Bronchial epithelial cell (primary cell): ENCODE data around the gene HDAC9. TPM values are rescaled to one million over a fixed set of nuclear protein-coding genes. Genes with fewer than 3 reads are reported as not detected.
A peak's percentile ranks its signal among the peaks of the same experiment; 100 is the strongest.

Source experiments
- DNase-seq: peaks from one replicate; pipeline ENCODE4 v3.0.0-alpha.2; 2010; ENCODE audit warnings: low read depth
- FAIRE-seq: peaks from 2 replicates; lab custom pipeline; 2011; peaks lifted over from hg19 to GRCh38; lab: Jason Lieb, UNC
- H3K27me3 ChIP-seq: 2 replicates; pipeline ENCODE4 v1.5.1; 2011; ENCODE audit warnings: low read length; ENCODE audit not compliant: control insufficient read depth, insufficient read depth
- H3K36me3 ChIP-seq: 2 replicates; pipeline ENCODE4 v1.5.1; 2011; ENCODE audit warnings: low read length; ENCODE audit not compliant: control insufficient read depth, insufficient read depth
- H3K4me3 ChIP-seq: 2 replicates; pipeline ENCODE4 v1.5.1; 2011; ENCODE audit warnings: mild to moderate bottlenecking, low read depth, low read length, control low read depth
- total RNA-seq: library from RNA; depleted of rRNA; stranded (reverse); fragments of >200 nt; gene quantifications from 2 replicates; pipeline ENCODE4 v1.2.1, GENCODE V29; 2014
- TF ChIP-seq, protein P1 (sequence below): IDR thresholded peaks from 2 replicates; pipeline ENCODE4 v1.5.1; 2011; ENCODE audit warnings: mild to moderate bottlenecking, moderate library complexity, low read length, control low read depth, inconsistent platforms; ENCODE audit not compliant: insufficient read depth, severe bottlenecking

HDAC9 gene
- total RNA-seq, 1 donor from 2014 or later: 12.1 TPM

DNA sequence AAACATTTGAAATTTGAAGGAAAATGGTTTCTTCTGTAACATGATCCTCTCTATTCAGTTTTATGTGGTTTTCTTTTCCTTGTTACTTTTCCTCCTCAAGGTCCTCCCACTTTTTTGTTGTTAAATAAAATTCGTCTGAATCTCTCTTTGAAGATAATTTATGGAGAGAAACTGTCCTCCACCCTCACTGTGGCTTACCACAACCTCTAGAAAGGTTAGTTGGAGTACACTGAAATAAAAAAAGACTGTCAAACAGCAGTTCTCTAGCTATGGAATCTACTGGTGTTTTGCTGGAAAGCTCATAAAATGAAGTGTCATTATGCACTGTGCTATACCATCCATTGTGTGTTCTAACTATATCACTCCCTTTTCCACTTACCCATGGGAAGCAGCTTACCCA lies 189.4 kb downstream of the HDAC9 start:
- Histone ChIP-seq H3K27me3 (no peaks in the 10 kb centered on the region), H3K36me3 (no peaks in the 10 kb centered on the region), H3K4me3 (no peak overlapping the region)
- FAIRE-seq: no peak
- no peak for DNase-seq
- TF ChIP-seq, protein P1, sequence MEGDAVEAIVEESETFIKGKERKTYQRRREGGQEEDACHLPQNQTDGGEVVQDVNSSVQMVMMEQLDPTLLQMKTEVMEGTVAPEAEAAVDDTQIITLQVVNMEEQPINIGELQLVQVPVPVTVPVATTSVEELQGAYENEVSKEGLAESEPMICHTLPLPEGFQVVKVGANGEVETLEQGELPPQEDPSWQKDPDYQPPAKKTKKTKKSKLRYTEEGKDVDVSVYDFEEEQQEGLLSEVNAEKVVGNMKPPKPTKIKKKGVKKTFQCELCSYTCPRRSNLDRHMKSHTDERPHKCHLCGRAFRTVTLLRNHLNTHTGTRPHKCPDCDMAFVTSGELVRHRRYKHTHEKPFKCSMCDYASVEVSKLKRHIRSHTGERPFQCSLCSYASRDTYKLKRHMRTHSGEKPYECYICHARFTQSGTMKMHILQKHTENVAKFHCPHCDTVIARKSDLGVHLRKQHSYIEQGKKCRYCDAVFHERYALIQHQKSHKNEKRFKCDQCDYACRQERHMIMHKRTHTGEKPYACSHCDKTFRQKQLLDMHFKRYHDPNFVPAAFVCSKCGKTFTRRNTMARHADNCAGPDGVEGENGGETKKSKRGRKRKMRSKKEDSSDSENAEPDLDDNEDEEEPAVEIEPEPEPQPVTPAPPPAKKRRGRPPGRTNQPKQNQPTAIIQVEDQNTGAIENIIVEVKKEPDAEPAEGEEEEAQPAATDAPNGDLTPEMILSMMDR: no peak

DNA sequence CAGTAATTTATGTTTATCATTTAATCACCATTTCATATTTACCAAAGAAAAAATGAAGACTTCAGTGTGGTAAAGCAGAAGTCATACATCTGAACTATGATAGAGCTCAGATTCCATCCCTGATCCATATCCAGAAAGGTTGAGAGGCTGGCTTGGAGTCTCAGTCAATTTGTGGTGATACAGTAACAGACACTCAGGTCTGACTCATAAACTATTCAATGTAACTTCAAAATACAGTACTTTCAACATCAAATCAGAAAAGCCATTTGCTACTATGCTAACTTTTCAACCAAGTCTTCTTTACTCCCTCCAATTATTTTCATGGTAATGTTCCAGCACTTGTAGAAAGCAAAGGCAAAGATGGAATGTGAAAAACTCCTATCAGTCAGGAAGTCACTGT lies 190.4 kb downstream of the HDAC9 start:
- FAIRE-seq: no peak
- H3K27me3 ChIP-seq: no peaks in the 10 kb centered on the region
- TF ChIP-seq, protein P1: no peak
- no peak overlapping the region for H3K4me3 ChIP-seq
- peak; percentile 15 for DNase-seq
- H3K36me3 ChIP-seq: no peaks in the 10 kb centered on the region

DNA sequence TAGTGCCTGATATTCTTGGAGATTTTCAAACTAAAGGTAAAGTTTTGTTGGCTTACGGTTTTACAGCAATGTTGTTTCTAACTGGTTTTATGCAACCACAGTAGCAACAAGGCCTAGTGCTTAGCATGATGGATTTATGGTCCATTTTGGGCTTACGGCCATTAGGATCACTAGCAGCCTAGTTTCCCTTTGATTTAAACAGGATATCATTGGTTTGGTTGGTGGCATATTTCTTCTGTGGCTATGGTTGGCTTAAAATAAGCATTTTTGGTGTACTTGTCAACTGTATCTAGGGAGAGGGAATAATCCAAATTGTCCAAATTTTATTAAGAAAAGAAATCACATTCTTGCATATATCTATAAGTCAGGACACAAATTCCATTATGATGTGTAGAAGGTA lies 194.0 kb downstream of the HDAC9 start:
- TF ChIP-seq, protein P1: no peak
- no peak overlapping the region for H3K4me3 ChIP-seq
- H3K27me3 ChIP-seq: no peaks in the 10 kb centered on the region
- H3K36me3 ChIP-seq: no peaks in the 10 kb centered on the region
- no peak for DNase-seq
- FAIRE-seq: no peak

DNA sequence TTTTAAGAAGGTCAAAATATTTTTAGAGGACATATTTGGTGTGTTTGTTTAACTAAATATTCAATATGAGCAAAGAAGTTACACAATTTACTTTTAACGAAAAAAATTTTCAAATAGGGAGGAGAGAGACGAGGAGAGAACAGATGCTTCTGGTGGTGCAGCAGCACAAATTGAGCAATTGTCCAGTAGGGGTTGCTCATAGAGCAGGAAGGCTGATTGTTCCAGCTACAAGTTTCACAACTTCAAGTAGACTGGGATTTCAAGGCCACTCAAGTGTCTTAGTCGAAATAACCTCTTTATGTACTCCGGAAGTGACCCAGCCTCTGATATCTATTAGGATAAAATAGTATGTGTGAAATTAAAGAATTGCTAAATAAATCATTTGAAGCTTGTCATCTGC lies 197.9 kb downstream of the HDAC9 start:
- FAIRE-seq: no peak
- Histone ChIP-seq H3K4me3 (no peak overlapping the region), H3K27me3 (no peaks in the 10 kb centered on the region), H3K36me3 (no peaks in the 10 kb centered on the region)
- peak; percentile 73 for DNase-seq
- TF ChIP-seq, protein P1: peak; percentile 71

DNA sequence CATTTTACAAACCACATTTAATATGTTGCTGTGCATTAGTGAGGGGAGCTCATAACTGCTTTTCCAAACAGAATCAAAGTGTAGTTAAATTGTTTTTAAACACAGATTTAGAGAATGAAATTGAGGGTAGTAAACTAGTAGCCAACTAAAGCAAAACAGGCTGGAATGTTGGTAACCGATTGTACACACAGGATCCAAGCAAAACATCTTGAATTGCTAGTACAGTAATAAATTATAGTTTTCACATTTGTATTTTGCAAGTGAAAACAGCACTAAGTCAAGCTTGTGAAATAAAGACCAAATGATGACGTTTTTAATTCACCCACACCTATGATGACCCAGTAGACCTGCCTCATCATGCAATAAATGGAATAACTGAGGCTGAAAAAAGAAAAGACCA lies 198.3 kb downstream of the HDAC9 start:
- no peak overlapping the region for H3K4me3 ChIP-seq
- no peak for DNase-seq
- FAIRE-seq: no peak
- TF ChIP-seq, protein P1: no peak
- H3K36me3 ChIP-seq: no peaks in the 10 kb centered on the region
- no peaks in the 10 kb centered on the region for H3K27me3 ChIP-seq

DNA sequence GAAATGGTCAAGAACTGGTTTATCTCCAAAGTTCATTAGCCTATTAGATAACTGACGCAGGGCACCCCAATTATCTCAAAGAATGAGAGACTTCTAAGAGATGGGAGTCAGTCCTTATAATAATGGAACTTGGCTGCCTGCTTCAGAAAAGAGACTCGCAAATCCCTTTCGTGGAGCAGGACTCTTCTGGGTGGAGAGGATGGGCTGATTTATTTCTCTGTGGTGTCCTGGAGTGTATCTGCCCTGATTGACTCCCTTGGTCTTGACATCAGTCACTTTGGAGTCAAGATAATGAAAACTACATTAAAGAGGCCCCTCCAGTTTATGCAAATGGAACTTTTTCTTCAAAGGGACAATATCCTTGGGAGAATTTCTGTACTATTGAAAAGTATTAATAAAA lies 198.9 kb downstream of the HDAC9 start:
- TF ChIP-seq, protein P1: no peak
- no peaks in the 10 kb centered on the region for H3K27me3 ChIP-seq
- H3K36me3 ChIP-seq: no peaks in the 10 kb centered on the region
- no peak for FAIRE-seq
- H3K4me3 ChIP-seq: no peak overlapping the region
- DNase-seq: no peak
